CD14-positive monocyte (primary cell): ENCODE data around the gene FHIT. TPM values are rescaled to one million over a fixed set of nuclear protein-coding genes. Genes with fewer than 3 reads are reported as not detected.

Experiments
- DNase-seq, 3 donors: peaks; one replicate each; pipeline ENCODE4 v3.0.0-alpha.2; 2011 to 2022
- H2AFZ ChIP-seq: 2 replicates; pipeline ENCODE4 v1.6.0; 2012; ENCODE audit warnings: mild to moderate bottlenecking, low read depth, low read length, inconsistent platforms; ENCODE audit not compliant: insufficient read depth, poor library complexity, severe bottlenecking
- H3K27ac ChIP-seq, 2 donors: 1 replicate in 1 of 2; 2 replicates in 1 of 2; pipeline ENCODE4 v1.5.1; 2012 to 2013; ENCODE audit warnings: low read length in 2 of 2, control low read depth in 1 of 2, inconsistent platforms in 1 of 2, low read depth in 1 of 2, mild to moderate bottlenecking in 1 of 2
- H3K27me3 ChIP-seq, 2 donors: one replicate each; pipeline versions ENCODE4 v1.6.0 to v1.6.1; 2011 to 2013; ENCODE audit warnings: low read length in 2 of 2; ENCODE audit not compliant: control insufficient read depth in 2 of 2, insufficient read depth in 2 of 2
- H3K36me3 ChIP-seq, 2 donors: replicated peaks in 1 of 2; 1 replicate in 1 of 2; 2 replicates in 1 of 2; pipeline versions ENCODE4 v1.5.1 to v1.6.1; 2012 to 2013; ENCODE audit warnings: low read length in 2 of 2, control low read depth in 1 of 2, inconsistent platforms in 1 of 2, mild to moderate bottlenecking in 1 of 2; ENCODE audit not compliant: insufficient read depth in 2 of 2, control insufficient read depth in 1 of 2
- H3K4me1 ChIP-seq, 2 donors: 1 replicate in 1 of 2; 2 replicates in 1 of 2; pipeline versions ENCODE4 v1.5.1 to v1.6.1; 2012 to 2013; ENCODE audit warnings: low read length in 2 of 2, control low read depth in 1 of 2, inconsistent platforms in 1 of 2, mild to moderate bottlenecking in 1 of 2, moderate library complexity in 1 of 2; ENCODE audit not compliant: insufficient read depth in 2 of 2, control insufficient read depth in 1 of 2
- H3K4me2 ChIP-seq: replicated peaks from 2 replicates; pipeline ENCODE3; 2012; ENCODE audit warnings: low read length, moderate library complexity, mild to moderate bottlenecking; ENCODE audit not compliant: poor library complexity, severe bottlenecking; ENCODE audit errors: extremely low read depth
- H3K4me3 ChIP-seq, 3 experiments: fragments of 200-600 bp in 1 of 3; sonication (generic) in 1 of 3; replicated peaks in 1 of 3; 1 replicate in 2 of 3; 2 replicates in 1 of 3; pipeline ENCODE4 v1.5.1; 2011 to 2013; ENCODE audit warnings: low read length in 3 of 3, mild to moderate bottlenecking in 3 of 3, control low read depth in 2 of 3, low read depth in 2 of 3, inconsistent platforms in 1 of 3, moderate library complexity in 1 of 3
- H3K79me2 ChIP-seq: 2 replicates; pipeline ENCODE4 v1.6.0; 2012; ENCODE audit warnings: mild to moderate bottlenecking, control low read depth, inconsistent platforms, low read length, moderate library complexity; ENCODE audit not compliant: insufficient read depth
- H3K9ac ChIP-seq: 2 replicates; pipeline ENCODE4 v1.6.0; 2017; ENCODE audit warnings: low read length, mild to moderate bottlenecking; ENCODE audit not compliant: insufficient read depth, poor library complexity, severe bottlenecking
- H3K9me3 ChIP-seq, 2 donors: replicated peaks in 1 of 2; 1 replicate in 1 of 2; 2 replicates in 1 of 2; pipeline versions ENCODE4 v1.5.1 to v1.6.1; 2012 to 2013; ENCODE audit warnings: low read length in 2 of 2, control low read depth in 1 of 2; ENCODE audit not compliant: control insufficient read depth in 1 of 2, insufficient read depth in 1 of 2
- H4K20me1 ChIP-seq: 2 replicates; pipeline ENCODE4 v1.6.0; 2012; ENCODE audit warnings: mild to moderate bottlenecking, low read length, control low read depth, moderate library complexity; ENCODE audit not compliant: insufficient read depth
- H3K27ac Mint-ChIP-seq, 7 donors: one replicate each; pipeline ENCODE4 v1.8.0; 2020; ENCODE audit warnings: mild to moderate bottlenecking in 7 of 7, mixed read lengths in 7 of 7, moderate library complexity in 6 of 7, inconsistent platforms in 2 of 7
- H3K27me3 Mint-ChIP-seq, 3 donors: one replicate each; pipeline ENCODE4 v1.8.0; 2021 to 2022; ENCODE audit warnings: low read depth in 3 of 3, mild to moderate bottlenecking in 3 of 3, mixed read lengths in 3 of 3, moderate library complexity in 3 of 3, inconsistent platforms in 1 of 3
- H3K36me3 Mint-ChIP-seq, 2 donors: one replicate each; pipeline ENCODE4 v1.8.0; 2020; ENCODE audit warnings: mixed read lengths in 2 of 2, inconsistent platforms in 1 of 2, mild to moderate bottlenecking in 1 of 2
- H3K4me1 Mint-ChIP-seq: one replicate; pipeline ENCODE4 v1.8.0; 2020; ENCODE audit warnings: mild to moderate bottlenecking, mixed read lengths
- H3K4me3 Mint-ChIP-seq, 2 donors: one replicate each; pipeline ENCODE4 v1.8.0; 2020; ENCODE audit warnings: mild to moderate bottlenecking in 2 of 2, mixed read lengths in 2 of 2, moderate library complexity in 1 of 2
- H3K9me3 Mint-ChIP-seq, 7 donors: one replicate each; pipeline ENCODE4 v1.8.0; 2020 to 2022; ENCODE audit warnings: mixed read lengths in 7 of 7, mild to moderate bottlenecking in 6 of 7, moderate library complexity in 6 of 7, inconsistent platforms in 2 of 7
- CTCF ChIP-seq: fragments of 200-600 bp; IDR thresholded peaks from one replicate; pipeline ENCODE4 v1.8.0; 2022; ENCODE audit warnings: antibody characterized with exemption, mild to moderate bottlenecking
- WGBS: methylation state at CpG from one replicate; pipeline ENCODE4 v1.1.5; 2013; ENCODE audit warnings: missing lambda C conversion rate; ENCODE audit not compliant: insufficient coverage; 5-methylcytosine and 5-hydroxymethylcytosine counted together
- intact Hi-C, 2 donors: fragments of 100-400 bp; cut with micrococcal nuclease; formaldehyde crosslinking; loops; one replicate each; pipeline versions ENCODE4 v1.15.0 to v1.15.1; 2023
- polyA plus RNA-seq, 3 donors: library from polyadenylated mRNA; depleted of rRNA in 1 of 3; unstranded in 2 of 3; stranded (reverse) in 1 of 3; fragments of 300-500 nt in 2 of 3; fragments of >200 nt in 1 of 3; fragmentation: Illumina TruSeq in 2 of 3; gene quantifications; 1 replicate in 2 of 3; 2 replicates in 1 of 3; pipeline ENCODE4 v1.2.3, GENCODE V29; 2012 to 2021

The FHIT gene
- polyA plus RNA-seq, 3 donors = 1.7 to 3.4 (median 3.2) TPM

- no peaks in the 10 kb centered on the region for H3K36me3 ChIP-seq
- Mint-ChIP-seq H3K9me3 (peaks cover 0 to 11% (median 4%) of the 10 kb centered on the region in 7 donors), H3K36me3 (no peaks in the 10 kb centered on the region), H3K27ac (no peak overlapping the region), H3K4me1 (no peaks in the 10 kb centered on the region), H3K4me3 (no peak overlapping the region), H3K27me3 (no peaks in the 10 kb centered on the region)
- no peaks in the 10 kb centered on the region for H4K20me1 ChIP-seq
- no peak overlapping the region for H3K9ac ChIP-seq
- no peaks in the 10 kb centered on the region for H3K79me2 ChIP-seq
- peaks cover 0 to 3% of the 10 kb centered on the region in 2 donors for H3K9me3 ChIP-seq
- intact Hi-C loops = no loop called here
- H2AFZ ChIP-seq = no peak overlapping the region
- no peak overlapping the region for H3K27ac ChIP-seq
- no peaks in the 10 kb centered on the region for H3K27me3 ChIP-seq
- no peak for TF ChIP-seq CTCF
- no peak overlapping the region for H3K4me2 ChIP-seq
- no CpG with 5 or more reads among the region's 1 CpG for WGBS
- H3K4me1 ChIP-seq = no peaks in the 10 kb centered on the region
- H3K4me3 ChIP-seq = no peak overlapping the region
- no peak for DNase-seq
Measured at GRCh38 chr3:60199306-60199705, 1051.9 kb downstream of the FHIT start.

- no peak overlapping the region for H3K4me3 Mint-ChIP-seq
- no peak overlapping the region for H3K4me3 ChIP-seq
- no peak for DNase-seq
- TF ChIP-seq CTCF = no peak
- no peak overlapping the region for H3K27ac ChIP-seq
- H4K20me1 ChIP-seq = no peaks in the 10 kb centered on the region
- H3K4me2 ChIP-seq = no peak overlapping the region
- 89% methylated on average over 1 of the region's 5 CpGs for WGBS
- peaks cover 0 to 16% (median 6%) of the 10 kb centered on the region in 7 donors for H3K9me3 Mint-ChIP-seq
- no peaks in the 10 kb centered on the region for H3K4me1 Mint-ChIP-seq
- H2AFZ ChIP-seq = no peak overlapping the region
- no peak overlapping the region for H3K9ac ChIP-seq
- H3K36me3 ChIP-seq = no peaks in the 10 kb centered on the region
- H3K79me2 ChIP-seq = no peaks in the 10 kb centered on the region
- no peaks in the 10 kb centered on the region for H3K4me1 ChIP-seq
- no peak overlapping the region for H3K27ac Mint-ChIP-seq
- peaks cover 0 to 2% (median 0%) of the 10 kb centered on the region in 3 donors for H3K27me3 Mint-ChIP-seq
- peaks cover 0 to 3% of the 10 kb centered on the region in 2 donors for H3K9me3 ChIP-seq
- H3K27me3 ChIP-seq = no peaks in the 10 kb centered on the region
- H3K36me3 Mint-ChIP-seq = no peaks in the 10 kb centered on the region
- intact Hi-C loops = no loop called here
Measured at GRCh38 chr3:60198179-60198720, 1053.0 kb downstream of the FHIT start.
